GM04504 (cell line): ENCODE data around the gene SIT1.
"Not testable (repeated sequence)": the region's sequence is repeated elsewhere in the genome, so short reads cannot be mapped to it uniquely, and the experiment has no call there.

Experiments used
- DNase-seq: peaks from one replicate; pipeline ENCODE4 v3.0.0-alpha.2; 2012; ENCODE audit warnings: low read depth

The SIT1 gene

DNA sequence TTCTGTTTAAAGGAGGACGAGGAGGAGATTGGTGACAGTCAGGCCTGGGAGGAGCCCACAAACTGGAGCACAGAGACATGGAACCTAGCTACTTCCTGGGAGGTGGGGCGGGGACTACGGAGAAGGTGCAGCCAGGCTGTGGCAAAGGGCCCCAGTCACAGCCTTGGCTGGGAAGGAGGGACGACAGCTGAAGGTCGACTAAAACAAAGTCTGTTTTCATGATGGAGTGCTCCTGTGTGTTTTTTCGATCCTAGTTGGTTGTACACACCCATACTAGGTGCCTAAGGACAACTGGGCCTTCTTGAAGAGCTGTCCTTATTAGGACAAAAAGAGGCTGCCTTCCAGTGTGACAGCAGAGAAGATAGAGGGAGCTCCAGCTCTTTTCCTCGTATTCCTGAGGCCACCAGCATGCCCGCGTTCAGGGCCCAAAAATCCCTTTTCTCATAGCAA is 10.3 kb upstream of the SIT1 start:
- DNase-seq, result no peak

GRCh38 chr9:35659340-35659739 is 8.6 kb upstream of the SIT1 start:
- no peak for DNase-seq

DNA sequence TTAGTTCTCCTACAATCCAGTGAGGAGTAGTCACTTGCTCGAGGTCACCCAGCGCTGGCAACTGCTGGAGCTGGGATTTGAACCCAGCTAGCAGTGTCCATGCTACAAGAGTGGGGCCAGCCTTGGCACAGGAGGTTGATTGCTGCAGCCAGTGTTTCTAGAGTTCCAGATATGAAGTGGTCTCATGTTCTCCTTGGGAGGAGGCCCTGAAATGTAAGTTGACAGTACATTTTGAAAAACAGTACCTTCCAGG is 8.2 kb upstream of the SIT1 start:
- no peak for DNase-seq

DNA sequence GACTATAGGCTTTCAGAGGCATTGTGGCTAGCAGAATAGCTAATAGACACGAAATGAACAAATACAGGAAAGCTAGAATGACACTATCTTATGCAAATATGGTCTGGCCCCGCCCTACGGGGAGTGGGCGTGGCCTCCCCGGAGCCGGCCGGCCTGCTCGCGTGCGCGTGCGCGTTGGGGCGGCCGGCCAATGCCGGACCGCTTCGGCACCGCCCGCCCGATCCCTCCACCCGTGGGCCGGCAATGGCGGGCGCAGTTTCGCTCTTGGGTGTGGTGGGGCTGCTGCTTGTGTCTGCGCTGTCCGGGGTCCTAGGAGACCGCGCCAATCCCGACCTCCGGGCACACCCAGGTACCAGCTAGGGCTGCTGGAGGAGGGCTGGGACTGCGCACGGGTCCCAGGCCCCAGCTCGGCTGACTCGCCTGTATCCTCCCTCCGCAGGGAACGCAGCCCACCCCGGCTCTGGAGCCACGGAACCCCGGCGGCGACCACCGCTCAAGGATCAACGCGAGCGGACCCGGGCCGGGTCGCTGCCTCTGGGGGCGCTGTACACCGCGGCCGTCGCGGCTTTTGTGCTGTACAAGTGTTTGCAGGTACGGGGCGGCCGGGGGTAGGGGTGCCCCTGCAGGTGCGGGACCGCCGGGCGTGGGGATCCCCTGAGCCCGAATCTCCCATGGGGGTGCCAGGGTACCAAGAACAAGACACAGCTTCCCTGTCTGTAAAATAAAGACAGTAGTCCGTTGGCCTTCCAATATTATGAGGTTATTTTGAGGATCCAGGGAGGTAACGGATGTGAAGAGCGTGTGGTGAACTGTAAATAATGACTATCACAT is 7.6 kb upstream of the SIT1 start, which contains the start of gene CCDC107:
CCDC107 (plus strand) TSS at position 156 of the 831 bp plus-strand sequence; CDS start at position 244, 88 bp downstream.
- DNase-seq, result no peak

- peak; percentile 99 for DNase-seq
Measured at GRCh38 chr9:35657546-35658136, 6.9 kb upstream of the SIT1 start, which contains the start of gene RMRP. TSS of gene RMRP (minus strand) at chr9:35658019.

DNA sequence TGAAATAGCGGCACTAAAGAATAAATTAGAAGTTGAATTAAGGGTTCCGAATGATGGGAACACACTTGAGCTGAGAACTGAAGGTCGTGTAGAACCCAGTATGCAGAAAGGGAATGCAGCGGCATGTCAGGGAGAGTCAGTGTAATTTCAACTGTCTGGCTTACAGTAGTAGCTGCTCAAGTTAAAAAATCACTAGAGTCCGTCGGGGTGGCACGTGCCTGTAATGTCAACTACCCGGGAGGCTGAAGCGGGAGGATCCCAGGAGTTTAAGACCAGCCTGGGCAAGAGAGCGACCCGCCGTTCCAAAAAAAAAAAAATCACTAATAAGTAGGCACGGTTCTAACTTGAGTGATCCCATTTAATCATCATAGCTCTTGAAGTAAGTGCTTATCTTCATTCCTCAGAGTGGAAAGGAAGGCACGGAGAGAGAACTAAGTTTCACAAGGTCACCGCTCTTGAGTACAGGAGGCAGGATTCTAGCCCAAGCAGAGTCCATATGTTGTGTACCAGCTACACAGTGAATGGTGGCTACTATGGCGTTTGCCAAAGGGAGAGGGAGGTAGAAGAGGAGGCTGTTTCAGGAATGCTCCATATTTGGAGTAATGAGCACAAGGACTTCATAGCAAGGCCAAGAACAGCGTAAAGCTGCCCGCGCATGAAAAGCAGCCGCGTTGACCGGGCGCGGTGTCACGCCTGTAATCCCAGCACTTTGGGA is 6.3 kb upstream of the SIT1 start:
- DNase-seq, result no peak

DNA sequence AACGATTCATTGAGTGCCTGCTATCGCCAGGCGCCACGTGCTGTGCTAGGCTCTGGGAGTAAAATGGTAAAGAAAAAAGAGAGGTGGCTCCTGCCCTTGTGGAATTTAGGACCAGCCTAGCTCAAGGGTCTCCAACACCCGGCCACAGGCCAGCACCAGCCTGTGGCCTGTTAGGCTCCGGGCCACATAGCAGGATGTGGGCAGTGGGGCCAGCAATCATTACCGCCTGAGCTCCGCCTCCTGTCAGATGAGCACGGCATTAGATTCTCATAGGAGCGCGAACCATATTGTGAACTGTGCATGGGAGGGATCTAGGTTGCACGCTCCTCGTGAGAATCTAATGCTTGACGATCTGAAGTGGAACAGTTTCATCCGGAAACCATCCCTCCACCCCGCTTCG is 5.6 kb upstream of the SIT1 start:
- no peak for DNase-seq

GRCh38 chr9:35653611-35654010 is 2.9 kb upstream of the SIT1 start:
- no peak for DNase-seq

- no peak for DNase-seq
Measured at GRCh38 chr9:35652829-35653209, 2.1 kb upstream of the SIT1 start.

DNA sequence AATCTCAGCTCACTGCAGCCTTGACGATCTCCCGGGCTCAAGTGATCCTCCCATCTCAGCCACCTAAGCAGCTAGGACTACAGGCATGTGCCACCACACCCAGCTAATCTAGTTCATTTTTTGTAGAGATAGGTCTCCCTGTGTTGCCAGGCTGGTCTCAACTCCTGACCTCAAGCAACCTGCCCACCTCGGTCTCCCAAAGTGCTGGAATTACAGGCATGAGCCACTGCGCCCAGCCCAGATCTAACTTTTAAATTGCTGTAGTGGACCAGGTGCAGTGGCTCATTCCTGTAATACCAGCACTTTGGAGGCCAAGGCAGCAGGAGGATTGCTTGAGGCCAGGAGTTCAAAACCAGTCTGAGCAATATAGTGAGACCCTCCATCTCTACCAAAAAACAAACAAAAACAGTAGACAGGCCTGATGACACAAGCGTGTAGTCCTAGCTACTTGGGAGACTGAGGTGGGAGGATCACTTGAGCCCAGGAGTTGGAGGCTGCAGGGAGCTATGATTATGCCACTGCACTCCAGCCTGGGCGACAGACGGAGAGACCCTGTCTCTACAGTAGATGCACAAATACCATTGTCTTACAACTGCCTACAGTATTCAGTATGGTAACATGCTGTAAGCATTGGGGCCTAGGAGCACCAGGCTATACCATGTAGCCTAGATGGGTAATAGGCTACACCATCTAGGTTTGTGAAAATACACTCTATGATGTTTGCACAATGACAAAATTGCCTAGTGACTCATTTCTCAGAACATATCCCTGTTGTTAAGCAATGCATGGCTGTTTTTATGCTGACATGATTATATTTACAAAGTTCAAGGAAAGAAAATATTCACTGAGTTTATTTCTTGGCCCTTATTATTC is 1.5 kb upstream of the SIT1 start:
- no peak for DNase-seq

DNA sequence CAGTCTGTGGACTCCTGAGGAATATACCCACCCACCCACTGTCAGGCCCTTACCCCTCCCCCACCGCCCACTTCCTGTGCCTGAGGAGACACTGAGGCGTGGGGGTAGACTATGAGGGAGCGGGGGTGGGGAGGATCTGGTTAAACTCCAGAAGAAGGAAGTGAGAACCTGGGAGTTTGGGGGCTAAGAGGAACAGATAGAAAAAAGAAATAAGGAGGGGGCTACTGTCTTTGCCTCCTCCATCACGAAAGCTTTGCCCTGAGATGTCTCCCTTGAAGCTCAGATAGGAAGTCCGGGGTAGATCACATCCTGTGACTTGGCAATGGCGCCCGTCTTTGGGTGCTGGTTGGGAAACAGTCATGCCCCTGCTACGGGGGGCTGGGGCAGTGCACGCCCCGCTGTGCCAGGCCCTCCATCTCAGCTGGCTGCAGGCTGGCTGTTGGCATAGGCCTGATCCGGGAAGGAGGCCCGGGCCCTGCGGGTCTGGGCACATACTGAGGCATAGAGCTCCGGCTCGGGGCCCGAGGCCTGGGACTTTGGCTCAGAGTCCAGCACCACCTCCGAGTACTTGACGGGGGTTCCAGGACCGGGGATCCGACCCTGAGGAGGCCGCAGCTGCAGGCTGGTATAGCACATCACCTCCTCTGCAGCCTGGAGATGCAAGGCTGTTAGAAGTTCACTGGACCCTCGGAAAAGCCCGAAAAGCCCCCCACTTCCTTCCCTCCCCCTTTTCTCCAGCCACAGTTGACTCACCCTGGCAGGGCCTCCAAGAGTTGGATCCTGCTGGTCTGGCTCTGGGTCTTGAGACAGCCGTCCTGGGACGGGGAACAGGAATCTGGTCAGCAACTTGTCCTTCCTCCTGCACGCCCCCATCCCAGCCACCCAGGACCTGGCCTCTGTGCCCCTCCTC is 1.0 kb downstream of the SIT1 start:
- DNase-seq, result no peak

- no peak for DNase-seq
Measured at GRCh38 chr9:35646533-35647265, 4.0 kb downstream of the SIT1 start.

GRCh38 chr9:35646153-35646532 is 4.6 kb downstream of the SIT1 start:
- no peak for DNase-seq

- DNase-seq, result not testable (repeated sequence)
Measured at GRCh38 chr9:35645736-35646135, 5.0 kb downstream of the SIT1 start.

DNA sequence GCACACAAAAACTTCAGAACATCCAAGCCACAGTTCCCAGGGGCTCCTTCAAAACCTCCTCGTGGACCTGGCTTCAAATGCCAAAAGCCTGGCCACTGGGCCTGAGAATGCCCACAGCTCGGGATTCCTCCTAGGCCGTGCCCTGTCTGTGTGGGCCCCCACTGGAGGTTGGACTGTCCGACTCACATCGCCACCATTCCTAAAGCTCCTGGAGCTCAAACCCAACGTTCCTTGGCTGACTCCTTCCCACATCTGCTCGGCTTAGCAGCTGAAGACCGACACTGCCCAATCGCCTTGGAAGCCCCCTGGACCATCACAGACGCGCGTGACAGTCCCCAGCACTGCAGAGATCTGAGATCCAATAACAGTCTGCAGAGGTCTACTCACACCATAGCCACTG is 7.7 kb downstream of the SIT1 start:
- DNase-seq, result no peak

DNA sequence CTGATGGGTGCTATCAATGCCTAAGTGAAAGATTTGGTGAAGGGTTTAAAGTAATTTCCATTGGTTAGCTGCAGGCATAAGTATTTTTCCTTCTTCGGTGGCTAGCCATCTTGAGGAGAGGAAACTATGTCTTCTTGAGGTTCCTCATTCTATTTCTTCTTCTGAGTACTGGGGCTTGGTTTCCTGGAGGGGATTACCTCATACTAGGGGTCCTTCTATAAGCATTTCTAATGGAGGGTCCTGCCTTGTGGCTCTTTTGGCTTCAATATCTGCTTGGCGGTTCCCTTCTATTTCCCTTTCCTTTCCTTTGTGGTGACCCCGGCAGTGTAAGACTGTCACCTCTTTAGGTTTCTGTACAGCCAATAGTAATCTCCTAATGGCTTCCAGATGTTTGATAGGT is 9.3 kb downstream of the SIT1 start:
- not testable (repeated sequence) for DNase-seq

GRCh38 chr9:35640431-35640830 is 10.3 kb downstream of the SIT1 start:
- not testable (repeated sequence) for DNase-seq

- no peak for DNase-seq
Measured at GRCh38 chr9:35639631-35640030, 11.1 kb downstream of the SIT1 start.

GRCh38 chr9:35639225-35639624 is 11.5 kb downstream of the SIT1 start:
- not testable (repeated sequence) for DNase-seq

GRCh38 chr9:35638751-35639150 is 12.0 kb downstream of the SIT1 start:
- not testable (repeated sequence) for DNase-seq
